ENCODE results near the gene UTRN. TPM values are rescaled to one million over a fixed set of nuclear protein-coding genes. Genes with fewer than 3 reads are reported as not detected.
A peak's percentile ranks its signal among the peaks of the same experiment; 100 is the strongest.

Gene UTRN
- polyA plus RNA-seq, 1 donor: 162 TPM

DNA sequence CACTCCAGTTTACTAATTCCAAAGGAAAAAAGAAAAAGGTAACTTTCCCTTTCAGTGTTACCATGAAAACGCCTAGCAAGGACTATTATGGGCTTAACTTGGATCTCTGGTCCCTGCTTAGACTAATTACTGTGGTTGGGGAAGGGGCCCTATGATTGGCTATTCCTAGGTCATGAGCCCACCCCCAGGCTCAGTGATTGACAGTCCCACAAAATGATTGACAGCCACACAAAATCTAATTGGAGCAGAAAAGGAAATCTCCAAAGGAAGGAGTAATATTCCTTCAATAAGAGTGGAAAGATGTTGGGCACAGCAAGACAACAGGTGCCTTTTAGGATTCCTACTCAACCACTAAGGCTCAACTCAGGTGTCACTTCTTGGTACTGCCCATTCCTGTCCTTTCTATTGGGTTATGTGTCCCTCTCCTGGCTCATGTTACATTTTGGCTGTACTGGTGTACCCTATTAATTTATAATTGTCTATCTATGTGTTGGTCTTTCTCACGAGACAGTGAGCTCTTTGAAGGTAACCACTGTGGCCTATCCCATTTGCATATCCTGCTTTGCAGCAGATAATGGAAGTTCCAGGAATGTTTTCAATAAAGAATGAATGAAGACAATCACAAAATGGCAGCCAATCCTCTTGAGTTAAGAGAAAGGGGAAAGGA lies 5.5 kb upstream of the UTRN start:
- no peak for DNase-seq

DNA sequence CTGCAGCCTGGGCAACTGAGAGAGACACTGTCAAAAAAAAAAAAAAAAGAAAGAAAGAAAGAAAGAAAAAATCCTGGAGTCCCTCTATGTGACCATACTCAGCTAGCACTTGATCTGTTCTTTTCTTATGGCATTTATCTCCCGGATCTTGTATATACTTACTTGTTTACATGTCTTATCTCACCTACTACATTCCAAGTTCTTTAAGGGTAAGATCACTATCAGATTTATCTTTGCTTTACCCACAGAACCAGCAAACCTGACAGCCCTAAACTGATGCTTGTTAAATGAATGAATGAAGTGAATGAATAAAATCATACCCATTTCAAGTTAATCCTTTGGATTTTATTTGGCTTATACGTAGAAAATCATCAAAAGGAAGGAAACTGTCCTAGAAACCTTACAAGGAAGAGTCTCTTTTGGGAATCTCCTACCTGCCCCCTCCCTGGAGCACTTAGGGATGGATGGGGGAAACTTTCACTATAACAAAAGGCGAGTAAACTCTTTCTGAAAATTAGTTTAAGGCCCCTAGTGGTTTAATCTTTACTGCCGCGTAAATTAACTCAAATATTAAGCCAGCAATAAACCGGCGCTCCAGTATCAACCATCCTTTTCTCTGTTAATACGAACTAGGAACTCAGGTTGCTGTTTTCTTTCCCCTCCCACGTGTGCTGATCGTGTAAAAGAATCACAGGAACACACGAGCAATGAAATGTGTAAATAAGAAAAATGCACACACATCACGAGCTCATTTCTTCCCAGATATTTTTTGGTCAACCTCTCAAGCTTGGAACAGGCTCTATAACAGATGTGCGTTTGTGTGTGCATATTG lies 1.3 kb upstream of the UTRN start:
- peak; percentile 49 for DNase-seq

DNA sequence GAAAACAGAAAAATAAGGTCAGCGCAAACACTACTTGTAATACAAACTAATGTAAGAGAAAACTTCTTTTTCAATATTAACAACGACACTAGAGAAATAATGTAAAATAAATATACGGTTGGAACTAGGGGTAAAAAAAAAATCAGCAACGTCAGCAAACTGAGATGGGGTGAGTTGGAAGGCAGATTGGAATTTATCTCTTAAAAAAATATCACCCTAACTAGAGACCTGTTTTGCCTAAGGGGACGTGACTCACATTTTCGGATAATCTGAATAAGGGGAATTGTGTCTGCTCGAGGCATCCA lies 705 bp upstream of the UTRN start:
- DNase-seq: no peak

DNA sequence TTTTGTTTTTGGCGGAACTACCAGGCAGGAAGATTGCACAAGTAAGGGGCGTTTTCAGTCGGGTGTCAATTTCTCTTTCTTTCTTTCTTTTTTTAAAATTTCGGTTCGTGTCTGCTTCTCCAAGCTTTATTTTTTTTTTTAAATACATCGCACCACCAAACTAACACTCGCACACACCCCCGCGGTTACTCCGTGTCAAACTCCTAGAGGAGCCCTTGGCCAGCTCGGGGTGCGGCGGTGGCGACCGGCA lies 338 bp downstream of the UTRN start:
- no peak for DNase-seq

DNA sequence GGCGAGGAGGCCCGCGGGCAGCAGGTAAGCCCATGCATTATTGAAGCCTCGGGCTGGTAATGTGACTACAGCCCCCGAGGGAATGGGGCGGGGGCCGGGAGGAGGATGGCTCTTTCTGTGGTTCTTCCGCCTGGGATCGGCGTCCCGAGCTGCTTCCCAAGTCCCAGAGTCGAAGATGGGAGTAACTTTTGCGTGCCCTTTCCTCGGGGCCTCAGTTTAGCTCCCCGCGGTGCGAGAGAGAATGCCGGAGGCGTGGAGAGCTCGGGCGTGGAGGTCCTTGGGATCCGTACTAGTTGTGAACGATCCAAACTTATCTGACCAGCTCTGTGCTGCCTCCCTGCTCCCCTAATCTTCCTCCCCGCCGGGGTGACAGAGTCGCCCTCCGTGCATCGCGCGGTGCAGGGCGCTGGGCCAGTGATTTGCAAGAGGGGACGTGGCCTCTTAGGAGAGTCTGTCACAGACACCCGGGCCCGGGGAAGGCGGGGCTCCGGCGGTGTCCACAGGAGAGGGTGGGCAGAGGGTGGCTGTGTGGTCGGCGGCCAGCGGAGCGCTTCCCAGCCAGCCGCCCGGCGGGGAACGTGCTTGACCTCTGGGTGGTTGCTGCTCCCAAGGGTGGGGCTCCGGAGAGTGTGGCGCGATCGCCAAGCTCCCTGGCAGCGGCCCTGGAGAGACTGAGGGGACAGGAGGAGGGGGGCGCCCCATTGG lies 815 bp downstream of the UTRN start:
- peak; percentile 56 for DNase-seq

DNA sequence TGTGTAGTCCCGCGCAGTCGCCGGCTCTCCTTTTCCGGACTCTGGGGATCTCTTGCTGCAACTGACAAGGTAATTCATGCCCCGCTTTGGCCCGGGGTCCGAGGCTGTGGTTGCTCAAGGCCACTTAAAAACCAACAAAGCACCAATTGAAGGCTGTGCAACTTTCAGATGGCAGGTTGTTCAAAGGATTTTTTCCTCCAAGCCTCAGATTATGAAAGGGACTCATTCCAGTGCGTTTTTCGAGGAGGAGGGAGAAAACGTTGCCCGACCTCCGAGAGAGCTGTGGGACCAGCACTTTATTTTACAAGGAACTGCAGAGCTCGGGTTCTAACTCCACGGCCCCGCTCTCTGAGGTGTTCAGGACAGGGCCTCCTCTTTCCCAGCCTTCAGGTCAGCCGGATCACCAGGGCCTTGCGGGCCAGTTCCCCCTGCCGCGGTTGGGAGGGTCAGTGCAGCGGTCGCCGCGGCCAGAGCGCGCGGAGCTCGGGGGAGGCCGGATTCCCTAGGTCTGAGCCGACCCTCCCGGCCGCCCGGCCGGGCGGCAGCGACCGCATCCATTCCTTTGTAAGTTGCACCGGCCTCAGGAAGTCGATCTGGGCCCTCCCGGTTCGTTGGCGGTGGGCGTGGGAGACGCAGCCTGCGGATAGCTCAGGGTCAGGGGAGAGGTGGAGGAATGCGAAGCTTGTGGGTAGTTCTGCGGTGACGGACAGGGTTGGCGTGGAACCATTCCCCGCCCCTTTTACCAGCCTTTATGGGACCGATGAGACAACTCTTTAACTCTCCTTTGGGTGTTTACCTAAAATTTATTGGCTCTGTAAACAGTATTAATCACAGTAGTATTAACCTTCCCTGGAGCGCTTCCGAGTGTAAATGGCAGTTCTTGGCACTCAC lies 1.6 kb downstream of the UTRN start:
- DNase-seq: peak; percentile 70

- no peak for DNase-seq
Observed at GRCh38 chr6:144289006-144289405, 3.9 kb downstream of the UTRN start.

GRCh38 chr6:144292372-144292771 lies 7.2 kb downstream of the UTRN start:
- no peak for DNase-seq

GRCh38 chr6:144294016-144294415 lies 8.9 kb downstream of the UTRN start:
- no peak for DNase-seq

DNA sequence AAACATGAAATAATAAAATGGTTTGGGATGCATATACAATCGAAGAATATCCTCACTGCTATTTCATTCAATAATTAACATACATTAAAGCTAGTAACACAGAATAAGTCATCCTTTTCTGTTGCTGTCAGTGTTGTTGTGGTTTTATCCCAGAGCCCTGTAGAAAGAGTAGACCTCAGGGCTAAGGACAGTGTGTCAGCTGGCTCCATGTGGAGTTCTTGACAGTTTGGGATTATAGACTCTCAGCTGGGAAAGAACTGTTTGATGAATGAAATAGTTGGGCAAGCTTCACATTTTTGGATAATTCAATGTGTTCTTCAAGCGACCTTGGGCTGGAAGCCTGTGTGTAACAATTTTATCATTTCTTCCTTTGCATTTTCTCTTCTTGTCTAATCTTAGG lies 10.1 kb downstream of the UTRN start:
- no peak for DNase-seq

GRCh38 chr6:144295981-144296767 lies 11.0 kb downstream of the UTRN start:
- no peak for DNase-seq

DNA sequence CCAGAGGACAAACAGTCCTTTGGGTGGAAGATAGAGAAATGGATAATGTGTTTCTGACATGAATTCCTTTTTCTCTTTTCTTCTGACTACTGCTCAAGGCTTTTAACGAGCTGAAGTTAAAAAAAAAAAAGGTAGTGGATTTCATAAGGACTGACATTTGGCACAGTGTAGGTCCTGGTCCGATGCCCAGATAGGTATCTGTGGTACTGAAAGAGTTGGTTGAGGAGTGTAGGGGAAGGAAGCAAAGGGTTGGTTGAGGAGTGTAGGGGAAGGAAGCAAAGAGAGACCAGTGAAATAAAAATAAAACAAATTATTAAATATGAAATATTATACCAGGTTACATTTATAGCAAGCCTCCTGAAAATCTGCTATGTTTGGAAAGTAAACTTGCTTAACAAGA lies 11.8 kb downstream of the UTRN start:
- no peak for DNase-seq

GRCh38 chr6:144297511-144298100 lies 12.5 kb downstream of the UTRN start:
- no peak for DNase-seq

DNA sequence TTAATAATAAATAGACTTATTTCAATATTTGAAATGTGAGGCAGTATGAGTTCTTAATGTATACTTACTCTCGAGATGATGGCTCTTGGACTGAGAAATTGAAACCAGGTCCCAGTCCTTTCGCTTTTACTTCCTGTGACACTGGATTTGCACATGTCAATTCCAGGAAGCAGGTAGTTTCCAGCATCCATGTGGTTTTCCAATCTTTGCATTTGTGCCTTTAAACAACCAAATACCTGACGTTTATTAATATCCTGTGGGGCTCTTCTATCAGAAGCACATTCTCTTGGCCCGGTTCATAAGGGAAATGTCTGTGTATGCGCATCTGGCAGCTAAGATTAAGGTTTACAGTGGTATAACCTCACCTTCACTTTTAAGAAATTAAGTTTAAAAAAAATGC lies 13.1 kb downstream of the UTRN start:
- DNase-seq: no peak

DNA sequence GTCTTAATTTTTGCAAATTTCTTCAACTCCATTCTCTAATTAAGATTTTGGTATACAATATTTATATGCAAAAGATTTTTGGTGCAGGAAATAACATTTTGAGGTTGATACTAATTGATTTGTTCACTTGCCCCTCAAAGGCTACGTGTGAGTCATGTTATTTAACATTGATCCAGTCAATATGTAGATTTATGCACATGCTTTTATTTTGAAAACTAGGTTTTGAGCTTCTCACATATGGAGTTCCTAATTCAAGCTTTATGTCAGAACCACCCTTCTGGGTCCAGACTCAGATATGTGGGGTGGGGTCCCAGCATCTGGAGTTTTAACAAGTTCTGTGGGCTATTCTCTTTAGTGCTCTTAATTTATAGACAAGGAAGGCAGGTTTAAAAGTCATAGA lies 13.8 kb downstream of the UTRN start:
- DNase-seq: no peak

- DNase-seq: no peak
Observed at GRCh38 chr6:144302701-144303372, 17.7 kb downstream of the UTRN start.

- no peak for DNase-seq
Observed at GRCh38 chr6:144304223-144304848, 19.2 kb downstream of the UTRN start.

- no peak for DNase-seq
Observed at GRCh38 chr6:144305567-144305966, 20.4 kb downstream of the UTRN start.

DNA sequence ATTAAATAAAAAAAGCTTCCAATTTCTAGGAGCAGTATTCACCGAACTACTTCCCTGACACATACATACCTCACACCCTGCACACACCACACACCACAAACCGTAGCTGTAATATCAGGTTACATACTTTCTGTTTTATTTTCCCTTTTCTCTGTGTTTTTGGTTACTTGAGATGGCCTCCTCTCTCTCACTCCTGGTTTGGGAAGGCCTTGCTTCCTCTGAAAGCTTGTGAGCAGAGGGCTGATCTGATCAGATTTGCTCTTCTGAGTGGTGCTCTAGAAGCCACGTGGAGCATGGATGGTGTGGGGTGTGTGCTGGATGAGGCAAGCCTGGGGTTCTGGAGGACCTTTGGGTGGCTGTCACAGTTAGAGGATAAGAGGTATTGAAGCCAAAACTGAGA lies 20.9 kb downstream of the UTRN start:
- DNase-seq: no peak

GRCh38 chr6:144307880-144308279 lies 22.7 kb downstream of the UTRN start:
- no peak for DNase-seq
